Mammary epithelial cell (primary cell): ENCODE data around the gene ZNF750.

Source experiments
- CTCF ChIP-seq, 2 donors: IDR thresholded peaks in 1 of 2; conservative IDR thresholded peaks in 1 of 2; 2 replicates each; pipeline ENCODE4 v1.5.1; 2011 to 2012; ENCODE audit warnings: inconsistent platforms in 2 of 2, low read length in 2 of 2, mild to moderate bottlenecking in 2 of 2, control low read depth in 1 of 2, low read depth in 1 of 2; ENCODE audit not compliant: insufficient read depth in 1 of 2; ENCODE audit errors: extremely low read depth in 1 of 2
- EZH2 ChIP-seq: IDR thresholded peaks from 2 replicates; pipeline ENCODE4 v1.6.1; 2012; ENCODE audit warnings: low read length, inconsistent platforms, borderline replicate concordance

GRCh38 chr17:82825540-82826124 lies 14.2 kb downstream of the ZNF750 start:
- TF ChIP-seq CTCF (conservative IDR thresholded peaks at IDR 0.05 in 1 of 2, IDR thresholded peaks at IDR 0.05 in 1 of 2; ENCODE audit: extremely low read depth in 1 of 2, insufficient read depth in 1 of 2, low read depth in 1 of 2, low read length in 2 of 2) (no peak), EZH2 (no peak)
